WTC11 (cell line): ENCODE results near the gene MAPRE2.

Source experiments
- CREB1 ChIP-seq: sonication (generic); formaldehyde crosslinking; IDR thresholded peaks from 2 replicates; pipeline ENCODE4 v1.8.0; 2023; ENCODE audit warnings: mild to moderate bottlenecking, missing genetic modification reagents
- SP1 ChIP-seq: sonication (generic); formaldehyde crosslinking; conservative IDR thresholded peaks from 2 replicates; pipeline ENCODE4 v1.8.1; 2022; ENCODE audit warnings: missing genetic modification reagents
- TEAD1 ChIP-seq: sonication (generic); formaldehyde crosslinking; IDR thresholded peaks from 2 replicates; pipeline ENCODE4 v1.8.0; 2022; ENCODE audit warnings: mild to moderate bottlenecking, missing genetic modification reagents
- TF ChIP-seq, protein P1 (sequence below): fragments of 200-600 bp; IDR thresholded peaks from 2 replicates; pipeline ENCODE4 v1.8.0; 2022; ENCODE audit warnings: antibody characterized with exemption

DNA sequence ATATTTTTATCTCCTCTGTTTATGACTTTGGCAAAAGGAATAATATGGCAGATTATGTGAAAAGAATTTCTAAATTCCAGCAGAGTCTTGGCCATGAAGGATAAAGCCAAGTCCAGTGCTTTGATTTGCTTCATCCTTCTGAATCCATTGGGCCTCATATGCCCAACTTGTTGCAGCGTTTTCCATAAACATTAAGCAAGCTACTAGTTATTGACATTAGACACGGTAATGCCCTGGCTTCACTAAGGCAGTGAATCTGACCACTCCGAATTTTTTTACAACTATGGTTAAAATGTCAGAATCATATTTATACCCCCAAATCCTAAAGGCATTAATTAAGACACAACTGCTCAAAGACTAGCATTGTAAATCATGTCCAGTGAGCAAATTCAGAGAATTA is 79.8 kb downstream of the MAPRE2 start:
- TF ChIP-seq, protein P1, sequence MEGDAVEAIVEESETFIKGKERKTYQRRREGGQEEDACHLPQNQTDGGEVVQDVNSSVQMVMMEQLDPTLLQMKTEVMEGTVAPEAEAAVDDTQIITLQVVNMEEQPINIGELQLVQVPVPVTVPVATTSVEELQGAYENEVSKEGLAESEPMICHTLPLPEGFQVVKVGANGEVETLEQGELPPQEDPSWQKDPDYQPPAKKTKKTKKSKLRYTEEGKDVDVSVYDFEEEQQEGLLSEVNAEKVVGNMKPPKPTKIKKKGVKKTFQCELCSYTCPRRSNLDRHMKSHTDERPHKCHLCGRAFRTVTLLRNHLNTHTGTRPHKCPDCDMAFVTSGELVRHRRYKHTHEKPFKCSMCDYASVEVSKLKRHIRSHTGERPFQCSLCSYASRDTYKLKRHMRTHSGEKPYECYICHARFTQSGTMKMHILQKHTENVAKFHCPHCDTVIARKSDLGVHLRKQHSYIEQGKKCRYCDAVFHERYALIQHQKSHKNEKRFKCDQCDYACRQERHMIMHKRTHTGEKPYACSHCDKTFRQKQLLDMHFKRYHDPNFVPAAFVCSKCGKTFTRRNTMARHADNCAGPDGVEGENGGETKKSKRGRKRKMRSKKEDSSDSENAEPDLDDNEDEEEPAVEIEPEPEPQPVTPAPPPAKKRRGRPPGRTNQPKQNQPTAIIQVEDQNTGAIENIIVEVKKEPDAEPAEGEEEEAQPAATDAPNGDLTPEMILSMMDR: no peak
- TF ChIP-seq TEAD1 (CRISPR knock-in tag) (no peak), SP1 (no peak), CREB1 (CRISPR knock-in tag) (no peak)
